ENCODE results near the gene R3HDM4.

DNA sequence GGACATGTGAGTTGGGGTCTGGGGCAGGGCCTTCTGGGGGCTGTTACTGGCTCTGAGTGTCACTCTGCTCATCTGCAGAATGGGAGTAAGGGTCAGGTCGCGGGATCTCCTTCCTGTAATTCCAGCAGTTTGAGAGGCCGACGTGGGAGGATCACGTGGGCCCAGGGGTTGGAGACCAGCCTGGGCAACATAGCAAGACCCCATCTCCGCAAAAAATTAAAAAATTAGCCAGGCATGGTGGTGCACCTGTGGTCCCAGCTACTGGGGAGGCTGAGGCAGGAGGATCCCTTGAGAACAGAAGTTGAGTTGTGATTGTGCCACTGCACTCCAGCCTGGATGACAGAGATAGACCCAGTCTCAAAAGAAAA is 16.9 kb upstream of the R3HDM4 start:
- TF ChIP-seq, protein P1, sequence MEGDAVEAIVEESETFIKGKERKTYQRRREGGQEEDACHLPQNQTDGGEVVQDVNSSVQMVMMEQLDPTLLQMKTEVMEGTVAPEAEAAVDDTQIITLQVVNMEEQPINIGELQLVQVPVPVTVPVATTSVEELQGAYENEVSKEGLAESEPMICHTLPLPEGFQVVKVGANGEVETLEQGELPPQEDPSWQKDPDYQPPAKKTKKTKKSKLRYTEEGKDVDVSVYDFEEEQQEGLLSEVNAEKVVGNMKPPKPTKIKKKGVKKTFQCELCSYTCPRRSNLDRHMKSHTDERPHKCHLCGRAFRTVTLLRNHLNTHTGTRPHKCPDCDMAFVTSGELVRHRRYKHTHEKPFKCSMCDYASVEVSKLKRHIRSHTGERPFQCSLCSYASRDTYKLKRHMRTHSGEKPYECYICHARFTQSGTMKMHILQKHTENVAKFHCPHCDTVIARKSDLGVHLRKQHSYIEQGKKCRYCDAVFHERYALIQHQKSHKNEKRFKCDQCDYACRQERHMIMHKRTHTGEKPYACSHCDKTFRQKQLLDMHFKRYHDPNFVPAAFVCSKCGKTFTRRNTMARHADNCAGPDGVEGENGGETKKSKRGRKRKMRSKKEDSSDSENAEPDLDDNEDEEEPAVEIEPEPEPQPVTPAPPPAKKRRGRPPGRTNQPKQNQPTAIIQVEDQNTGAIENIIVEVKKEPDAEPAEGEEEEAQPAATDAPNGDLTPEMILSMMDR (IDR thresholded peaks at IDR 0.05; ENCODE audit: extremely low read depth in 1 of 2, insufficient read depth in 1 of 2, low read depth in 1 of 2, low read length in 2 of 2) = no peak
- no peak for TF ChIP-seq POLR2A (IDR thresholded peaks at IDR 0.05; ENCODE audit: low read depth, low read length)
- TF ChIP-seq GATA2 (IDR thresholded peaks at IDR 0.05; ENCODE audit: insufficient read depth, insufficient read length, low read depth, low read length) = no peak

Measured in endothelial cell of umbilical vein (primary cell).